K562 (cell line): ENCODE results near the gene CCDC85B. TPM values are rescaled to one million over a fixed set of nuclear protein-coding genes. Genes with fewer than 3 reads are reported as not detected.
A peak's percentile ranks its signal among the peaks of the same experiment; 100 is the strongest.

Source experiments
- ATAC-seq: fragments of 200-7000 bp; cut with Tn5 transposase; 3 replicates; pipeline ENCODE4 v1.9.1; 2020; ENCODE audit warnings: moderate library complexity
- BruUV-seq: library from RNA; stranded (reverse); fragments of 400-500 nt; replicated peaks from 2 replicates; lab custom pipeline; 2021; lab: Mats Ljungman, UMichigan
- CTCF ChIA-PET: fragments of 300-600 bp; formaldehyde crosslinking; extraction: SDS; loops from one replicate; lab custom pipeline; 2021; ENCODE audit warnings: low intra/inter-chr PET ratio; lab: Yijun Ruan, JAX
- POLR2A ChIA-PET: fragments of 300-600, 350-650 bp; sonication (Branson Sonifier 250); formaldehyde crosslinking; extraction: SDS; loops from one replicate; lab custom pipeline; 2021; ENCODE audit warnings: antibody characterized with exemption, inconsistent platforms; lab: Yijun Ruan, JAX
- DNase-seq, 4 experiments: peaks; one replicate each; pipeline versions ENCODE4 v3.0.0 to v3.0.0-alpha.2; 2011 to 2018; ENCODE audit warnings: low spot score in 3 of 4, mixed read lengths in 3 of 4; ENCODE audit errors: extremely low read depth in 1 of 4
- FAIRE-seq: peaks from 2 replicates; lab custom pipeline; 2011; peaks lifted over from hg19 to GRCh38; lab: Jason Lieb, UNC
- H2AFZ ChIP-seq: 2 replicates; pipeline ENCODE4 v1.6.0; 2011; ENCODE audit warnings: low read depth, low read length, control low read depth, inconsistent platforms
- H3K27ac ChIP-seq: fragments of 200-600 bp; 3 replicates; pipeline ENCODE4 v1.8.0; 2011; ENCODE audit warnings: low read depth, mild to moderate bottlenecking, control low read depth, inconsistent platforms, low read length, moderate library complexity, mixed read lengths; ENCODE audit errors: extremely low read depth
- H3K27me3 ChIP-seq, 2 experiments: fragments of 300-600 bp in 1 of 2; 2 replicates in 1 of 2; 3 replicates in 1 of 2; pipeline versions ENCODE4 v1.6.0 to v1.8.0; 2011; ENCODE audit warnings: inconsistent platforms in 2 of 2, low read length in 2 of 2, mild to moderate bottlenecking in 1 of 2, mixed read lengths in 1 of 2, moderate library complexity in 1 of 2; ENCODE audit not compliant: control insufficient read depth in 2 of 2, insufficient read depth in 2 of 2
- H3K36me3 ChIP-seq: fragments of 300-600 bp; 3 replicates; pipeline ENCODE4 v1.8.0; 2011; ENCODE audit warnings: mild to moderate bottlenecking, low read length, inconsistent platforms; ENCODE audit not compliant: control insufficient read depth, insufficient read depth
- H3K4me1 ChIP-seq, 2 experiments: fragments of 200-600 bp in 1 of 2; replicated peaks in 1 of 2; 2 replicates in 1 of 2; 3 replicates in 1 of 2; pipeline versions ENCODE4 v1.5.1 to v1.8.0; 2011; ENCODE audit warnings: inconsistent platforms in 2 of 2, low read length in 2 of 2, mild to moderate bottlenecking in 1 of 2, mixed read lengths in 1 of 2, moderate library complexity in 1 of 2; ENCODE audit not compliant: control insufficient read depth in 2 of 2, insufficient read depth in 2 of 2
- H3K4me2 ChIP-seq: 2 replicates; pipeline ENCODE4 v1.6.1; 2011; ENCODE audit warnings: low read length, control low read depth, inconsistent platforms, mixed read lengths; ENCODE audit not compliant: insufficient read depth
- H3K4me3 ChIP-seq: fragments of 200-600 bp; sonication (generic), shearing (Covaris generic); 2 replicates; pipeline ENCODE4 v1.5.1; 2016; ENCODE audit warnings: control low read depth, inconsistent platforms
- H3K79me2 ChIP-seq: fragments of 200-600 bp; 3 replicates; pipeline ENCODE4 v1.8.0; 2011; ENCODE audit warnings: low read length, inconsistent platforms; ENCODE audit not compliant: control insufficient read depth, insufficient read depth
- H3K9ac ChIP-seq, 2 experiments: 2 replicates each; pipeline versions ENCODE4 v1.6.0 to v1.6.1; 2011; ENCODE audit warnings: low read depth in 2 of 2, low read length in 2 of 2, control low read depth in 1 of 2, inconsistent platforms in 1 of 2, mild to moderate bottlenecking in 1 of 2, mixed read lengths in 1 of 2; ENCODE audit not compliant: insufficient read depth in 1 of 2
- H3K9me1 ChIP-seq: one replicate; pipeline ENCODE4 v1.6.0; 2011; ENCODE audit warnings: inconsistent platforms, mild to moderate bottlenecking, low read length, moderate library complexity; ENCODE audit not compliant: control insufficient read depth, insufficient read depth
- H3K9me3 ChIP-seq: replicated peaks from 2 replicates; pipeline ENCODE4 v1.5.1; 2011; ENCODE audit warnings: low read depth, low read length, inconsistent platforms; ENCODE audit not compliant: control insufficient read depth, insufficient read depth
- H4K20me1 ChIP-seq: replicated peaks from 2 replicates; pipeline ENCODE4 v1.6.1; 2011; ENCODE audit warnings: low read length, inconsistent platforms, mixed read lengths; ENCODE audit not compliant: control insufficient read depth, insufficient read depth
- HDAC8 ChIP-seq: fragments of 450-650 bp; IDR thresholded peaks from 2 replicates; pipeline ENCODE4 v1.6.1; 2016; ENCODE audit warnings: mild to moderate bottlenecking, missing genetic modification characterization, moderate library complexity, missing compliant biosample characterization
- L3MBTL2 ChIP-seq: fragments of 450-650 bp; IDR thresholded peaks from 2 replicates; pipeline ENCODE4 v1.6.1; 2016; ENCODE audit warnings: mild to moderate bottlenecking, moderate library complexity
- POLR2G ChIP-seq: fragments of 200-400 bp; formaldehyde crosslinking; IDR thresholded peaks from 2 replicates; pipeline ENCODE4 v1.6.1; 2017; ENCODE audit warnings: low read depth, mild to moderate bottlenecking, antibody characterized with exemption, low read length, moderate library complexity
- RAD21 ChIP-seq, 2 experiments: fragments of 250-450 bp in 1 of 2; fragments of 450-650 bp in 1 of 2; sonication (Bioruptor Pico) in 1 of 2; formaldehyde crosslinking in 1 of 2; IDR thresholded peaks in 1 of 2; conservative IDR thresholded peaks in 1 of 2; 2 replicates each; pipeline versions ENCODE4 v1.4.0 to v1.8.0; 2020 to 2022; ENCODE audit warnings: mild to moderate bottlenecking in 2 of 2, moderate library complexity in 1 of 2
- RBFOX2 ChIP-seq: fragments of 200-400 bp; formaldehyde crosslinking; IDR thresholded peaks from 2 replicates; pipeline ENCODE4 v1.6.1; 2017; ENCODE audit warnings: low read depth, mild to moderate bottlenecking, low read length, moderate library complexity
- ZFX ChIP-seq: sonication (generic); formaldehyde crosslinking; IDR thresholded peaks from 2 replicates; pipeline ENCODE4 v1.8.0; 2022; ENCODE audit warnings: mild to moderate bottlenecking, missing genetic modification reagents, moderate library complexity
- ZNF184 ChIP-seq: sonication (generic); formaldehyde crosslinking; IDR thresholded peaks from 2 replicates; pipeline ENCODE4 v1.5.0; 2020; ENCODE audit warnings: missing genetic modification reagents
- ZNF785 ChIP-seq: fragments of 250-450 bp; sonication (Bioruptor Pico); IDR thresholded peaks from 2 replicates; pipeline ENCODE4 v1.4.0; 2020; ENCODE audit warnings: mild to moderate bottlenecking
- WGBS: fragments of 100-300 bp; shearing (Covaris generic); methylation state at CpG from one replicate; pipeline ENCODE4 v1.1.6; 2016; ENCODE audit warnings: low coverage, mixed read lengths; ENCODE audit not compliant: insufficient coverage; ENCODE audit errors: missing lambda C conversion rate; 5-methylcytosine and 5-hydroxymethylcytosine counted together
- in situ Hi-C: fragments of 300-500 bp; cut with MboI; formaldehyde crosslinking; loops from 4 replicates; pipeline ENCODE4 v1.15.0; 2018; ENCODE audit warnings: inconsistent platforms, mixed read lengths
- intact Hi-C: fragments of 100-400 bp; cut with micrococcal nuclease; formaldehyde crosslinking; loops from 2 replicates; pipeline ENCODE4 v1.14.2; 2022
- polyA plus RNA-seq, 8 experiments: library from polyadenylated mRNA; depleted of rRNA in 4 of 8; stranded (reverse) in 5 of 8; unstranded in 3 of 8; fragments of >200 nt; fragmentation: Nextera tagmentation in 2 of 8; fragmentation: Illumina TruSeq in 1 of 8; extraction: Ambion mirVana in 2 of 8; extraction: Trizol in 1 of 8; gene quantifications; 2 replicates each; pipeline versions ENCODE4 v1.2.1 to v1.2.3, GENCODE V29; 2011 to 2014; ENCODE audit warnings: inconsistent platforms in 1 of 8, missing spikeins in 1 of 8
- total RNA-seq, 7 experiments: library from RNA; depleted of rRNA in 6 of 7; stranded (reverse); fragments of >200 nt in 6 of 7; fragmentation: Illumina TruSeq in 2 of 7; extraction: Trizol in 2 of 7; gene quantifications; 2 replicates each; pipeline versions ENCODE4 v1.2.1 to v1.2.3, GENCODE V29; 2011 to 2021; ENCODE audit warnings: low replicate concordance in 1 of 7

The CCDC85B gene
- total and polyA plus RNA-seq, 9 of the 15 experiments (the other 6 are each of a cell fraction or from before 2014, with no cell fraction given) = 0.14 to 138 (median 6.2) TPM

DNA sequence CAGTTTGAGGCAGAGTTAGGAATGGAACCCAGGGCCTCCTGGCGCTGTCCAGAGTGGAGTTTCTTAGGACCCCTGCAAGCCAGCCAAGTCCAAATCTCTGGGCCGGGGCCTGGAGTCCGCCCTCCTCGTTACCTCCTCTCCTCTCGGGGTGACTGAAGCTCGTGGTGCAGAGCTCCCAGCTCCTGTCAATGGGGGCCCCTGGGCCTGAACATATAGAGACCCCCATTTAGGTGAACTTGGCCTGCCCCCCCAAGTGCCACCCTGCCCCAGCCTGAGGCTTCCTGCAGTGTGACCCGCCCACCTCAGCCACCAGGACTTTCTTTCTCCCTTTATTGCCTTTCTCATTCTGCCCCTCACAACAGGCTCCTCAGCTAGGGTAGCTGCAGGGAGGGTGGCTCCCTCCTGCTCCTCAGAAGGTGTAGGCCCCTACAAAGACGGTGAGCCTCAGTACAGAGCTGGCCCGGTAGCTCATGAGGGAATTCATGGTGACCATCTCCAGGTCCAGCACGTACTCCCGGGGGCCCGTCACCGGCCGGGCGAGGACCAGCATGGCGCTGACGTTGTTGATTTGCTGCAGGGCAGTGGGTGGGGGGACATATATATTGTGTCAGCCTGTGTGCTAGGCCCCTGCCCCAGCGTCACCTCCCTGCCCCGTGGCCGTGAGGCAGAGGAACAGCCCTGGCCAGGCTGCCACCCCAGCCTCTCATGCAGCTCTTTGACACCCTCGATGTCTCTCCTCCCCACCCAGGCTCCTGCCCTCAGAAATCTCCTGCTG, 23.8 kb upstream of the CCDC85B start:
- ATAC-seq (no peak; the same call in 2 of the 3 replicates), FAIRE-seq (no peak), DNase-seq (no peak)
- intact Hi-C loops (no loop called here), in situ Hi-C loops (no loop called here)
- peak; percentile 74 for TF ChIP-seq POLR2G
- TF ChIP-seq ZNF184 (CRISPR knock-in tag) = no peak
- 0 out of 2 replicates have a peak, but pooled peaks have one; percentile 13 for TF ChIP-seq L3MBTL2
- TF ChIP-seq HDAC8 (tag) = no peak
- TF ChIP-seq ZFX (CRISPR knock-in tag) = peak; percentile 27; the same call in 1 of the 2 replicates
- no peak for TF ChIP-seq ZNF785
- no peak for TF ChIP-seq RAD21 (CRISPR knock-in tag; conservative IDR thresholded peaks at IDR 0.05 in 1 of 2, IDR thresholded peaks at IDR 0.05 in 1 of 2)
- TF ChIP-seq RBFOX2 = peak; percentile 80
- H3K4me2 ChIP-seq = no peak overlapping the region
- ChIA-PET POLR2A (interaction anchor here (0.6 to 8.2 kb wide), 7 partner anchors 7 to 1139 kb away, joined by 3 to 151 read pairs (median 5); partner anchors contain the start of genes CCDC85B, CFL1, CTSW and FIBP), CTCF (no interaction called here)
- peaks cover 14% of the 10 kb centered on the region for H3K79me2 ChIP-seq
- H4K20me1 ChIP-seq = no peaks in the 10 kb centered on the region
- peak overlapping the region in 1 of 2 experiments; percentile 83; a peak in 3 of 4 replicates for H3K9ac ChIP-seq
- peaks cover 23 to 78% of the 10 kb centered on the region in 2 experiments for H3K4me1 ChIP-seq
- WGBS = 83% methylated on average over 21 of the region's 21 CpGs
- H3K27ac ChIP-seq = peak overlapping the region; percentile 65; the same call in 1 of the 3 replicates
- no peak overlapping the region for H2AFZ ChIP-seq
- BruUV-seq = no TSS peak
- H3K36me3 ChIP-seq = peaks cover 65% of the 10 kb centered on the region; the same call in 2 of the 3 replicates
- H3K27me3 ChIP-seq = no peaks in the 10 kb centered on the region
- no peak overlapping the region for H3K4me3 ChIP-seq
- H3K9me3 ChIP-seq = no peaks in the 10 kb centered on the region
- H3K9me1 ChIP-seq = no peaks in the 10 kb centered on the region
